Measurements from ENCODE around the gene KNCN. TPM values are rescaled to one million over a fixed set of nuclear protein-coding genes. Genes with fewer than 3 reads are reported as not detected.

Gene KNCN
- total RNA-seq, 1 donor from 2014 or later = not detected

- no peak for TF ChIP-seq CTCF (IDR thresholded peaks at IDR 0.05)
- peaks cover 18% of the 10 kb centered on the region for H3K27me3 Mint-ChIP-seq (ENCODE audit: unreplicated experiment)
- H3K4me1 Mint-ChIP-seq (ENCODE audit: unreplicated experiment) = peaks cover 33% of the 10 kb centered on the region
- peak; percentile 88 for DNase-seq (ENCODE audit: extremely low spot score, unreplicated experiment)
- no peaks in the 10 kb centered on the region for H3K36me3 Mint-ChIP-seq (ENCODE audit: unreplicated experiment)
- no peak overlapping the region for H3K4me3 Mint-ChIP-seq (ENCODE audit: unreplicated experiment)
- no peaks in the 10 kb centered on the region for H3K9me3 Mint-ChIP-seq (ENCODE audit: unreplicated experiment)
- peak overlapping the region; percentile 21 for H3K27ac Mint-ChIP-seq (ENCODE audit: unreplicated experiment)
These were observed 31.2 kb downstream of the KNCN start for GRCh38 chr1:46520063-46520911.

- no peak for TF ChIP-seq CTCF (IDR thresholded peaks at IDR 0.05)
- H3K9me3 Mint-ChIP-seq (ENCODE audit: unreplicated experiment) = no peaks in the 10 kb centered on the region
- no peak for DNase-seq (ENCODE audit: extremely low spot score, unreplicated experiment)
- peaks cover 16% of the 10 kb centered on the region for H3K27me3 Mint-ChIP-seq (ENCODE audit: unreplicated experiment)
- H3K4me3 Mint-ChIP-seq (ENCODE audit: unreplicated experiment) = no peak overlapping the region
- no peaks in the 10 kb centered on the region for H3K36me3 Mint-ChIP-seq (ENCODE audit: unreplicated experiment)
- H3K27ac Mint-ChIP-seq (ENCODE audit: unreplicated experiment) = no peak overlapping the region
- H3K4me1 Mint-ChIP-seq (ENCODE audit: unreplicated experiment) = peaks cover 33% of the 10 kb centered on the region
These were observed 32.2 kb downstream of the KNCN start for GRCh38 chr1:46519209-46519608.

- DNase-seq (ENCODE audit: extremely low spot score, unreplicated experiment) = no peak
- H3K36me3 Mint-ChIP-seq (ENCODE audit: unreplicated experiment) = no peaks in the 10 kb centered on the region
- no peaks in the 10 kb centered on the region for H3K9me3 Mint-ChIP-seq (ENCODE audit: unreplicated experiment)
- no peak overlapping the region for H3K4me3 Mint-ChIP-seq (ENCODE audit: unreplicated experiment)
- no peak for TF ChIP-seq CTCF (IDR thresholded peaks at IDR 0.05)
- H3K27me3 Mint-ChIP-seq (ENCODE audit: unreplicated experiment) = peaks cover 21% of the 10 kb centered on the region
- H3K27ac Mint-ChIP-seq (ENCODE audit: unreplicated experiment) = no peak overlapping the region
- peaks cover 33% of the 10 kb centered on the region for H3K4me1 Mint-ChIP-seq (ENCODE audit: unreplicated experiment)
These were observed 33.4 kb downstream of the KNCN start for GRCh38 chr1:46517932-46518498.

GRCh38 chr1:46517010-46517600, 34.3 kb downstream of the KNCN start:
- peaks cover 27% of the 10 kb centered on the region for H3K4me1 Mint-ChIP-seq (ENCODE audit: unreplicated experiment)
- H3K36me3 Mint-ChIP-seq (ENCODE audit: unreplicated experiment) = no peaks in the 10 kb centered on the region
- DNase-seq (ENCODE audit: extremely low spot score, unreplicated experiment) = no peak
- no peaks in the 10 kb centered on the region for H3K9me3 Mint-ChIP-seq (ENCODE audit: unreplicated experiment)
- H3K27ac Mint-ChIP-seq (ENCODE audit: unreplicated experiment) = no peak overlapping the region
- H3K4me3 Mint-ChIP-seq (ENCODE audit: unreplicated experiment) = no peak overlapping the region
- TF ChIP-seq CTCF (IDR thresholded peaks at IDR 0.05) = no peak
- peaks cover 23% of the 10 kb centered on the region for H3K27me3 Mint-ChIP-seq (ENCODE audit: unreplicated experiment)
